GM19193 (cell line): ENCODE measurements around the gene HSD17B10.

Experiments used
- POLR2A ChIP-seq: IDR thresholded peaks from 4 replicates; pipeline ENCODE4 v1.6.1; 2011; ENCODE audit not compliant: insufficient read depth, insufficient read length; ENCODE audit errors: extremely low read depth

HSD17B10 gene

DNA sequence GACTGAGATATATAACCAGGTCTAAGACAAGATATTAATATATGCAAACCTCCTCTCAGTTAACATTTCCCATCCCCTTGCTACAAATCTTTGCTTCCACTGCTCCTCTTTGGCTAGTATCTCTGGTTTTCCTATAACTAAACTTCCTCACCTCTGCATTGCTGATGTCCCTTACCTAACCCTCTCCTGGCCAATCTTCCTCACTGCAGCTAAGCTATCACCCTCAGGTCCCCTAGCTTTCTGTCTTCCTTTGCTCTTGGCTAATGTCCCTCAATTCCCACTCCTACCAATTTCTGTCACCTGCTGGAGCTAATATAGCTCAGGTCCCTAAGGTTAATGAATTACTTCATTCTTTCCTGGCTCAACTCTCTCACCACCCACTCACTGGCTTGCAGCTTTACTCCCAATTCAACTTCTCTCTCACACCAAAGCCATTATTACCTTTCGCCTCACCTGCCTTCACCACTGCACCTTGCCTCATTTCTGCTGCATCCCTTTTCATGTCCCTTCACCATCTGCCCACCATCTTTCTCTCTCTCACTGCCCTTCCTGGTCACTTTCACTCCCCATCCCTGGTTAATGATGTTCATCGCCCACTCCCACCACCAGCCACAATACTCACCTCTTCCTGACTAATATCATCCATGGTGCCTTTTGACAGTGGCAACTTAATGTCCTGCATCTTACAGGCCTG lies 38.4 kb downstream of the HSD17B10 start:
- TF ChIP-seq POLR2A = no peak

DNA sequence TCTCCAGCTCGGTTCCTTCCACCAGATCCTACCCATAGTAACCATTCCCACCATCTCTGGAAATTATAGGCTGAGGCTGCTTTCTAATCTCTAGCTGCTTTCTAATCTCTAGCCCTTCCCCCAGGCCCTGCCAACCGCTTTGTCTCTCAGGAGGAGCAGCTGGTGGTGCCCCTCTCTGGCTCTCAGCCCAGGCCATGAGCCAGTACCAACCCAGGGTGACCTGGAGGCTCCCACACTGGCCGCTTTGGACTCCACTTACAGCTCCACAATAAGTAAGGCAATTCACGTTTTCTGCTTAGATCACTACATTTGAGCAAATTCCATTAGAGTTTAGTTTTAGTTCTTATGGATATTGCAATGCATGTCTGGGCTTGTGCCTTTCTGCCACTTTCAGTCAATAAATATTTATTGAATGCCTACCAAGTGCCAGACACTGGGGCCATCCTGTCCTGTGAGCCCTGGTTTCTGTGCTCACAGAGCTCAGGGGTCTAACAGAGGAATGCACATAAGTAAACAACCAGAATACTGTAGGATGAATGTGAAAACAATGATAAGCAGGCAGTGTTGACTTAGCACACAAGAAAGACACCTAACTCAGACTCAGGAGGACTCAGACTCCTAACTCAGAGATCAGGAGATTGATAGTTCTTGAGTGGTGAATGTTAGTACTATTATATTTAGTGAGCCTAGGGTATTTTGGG lies 50.6 kb downstream of the HSD17B10 start:
- no peak for TF ChIP-seq POLR2A
